Stimulated activated CD8-positive, alpha-beta memory T cell treated with anti-CD3 and anti-CD28 coated beads, Interleukin-7, amount 100 ng/mL, for 24 hours (primary cell): ENCODE results near the gene COPZ1.
"Not testable (repeated sequence)": the region's sequence is repeated elsewhere in the genome, so short reads cannot be mapped to it uniquely, and the experiment has no call there.

Experiments
- DNase-seq: peaks from one replicate; pipeline ENCODE4 v3.0.0-alpha.2; 2020; ENCODE audit warnings: low read depth

COPZ1 gene, protein sequence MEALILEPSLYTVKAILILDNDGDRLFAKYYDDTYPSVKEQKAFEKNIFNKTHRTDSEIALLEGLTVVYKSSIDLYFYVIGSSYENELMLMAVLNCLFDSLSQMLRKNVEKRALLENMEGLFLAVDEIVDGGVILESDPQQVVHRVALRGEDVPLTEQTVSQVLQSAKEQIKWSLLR

GRCh38 chr12:54324617-54325441 is at the start of gene COPZ1:
COPZ1 (plus strand) TSS chr12:54325131; CDS start chr12:54325164, 33 bp downstream.
- DNase-seq: peak; percentile 81

GRCh38 chr12:54276368-54276767 is 48.6 kb upstream of the COPZ1 start:
- DNase-seq: no peak

DNA sequence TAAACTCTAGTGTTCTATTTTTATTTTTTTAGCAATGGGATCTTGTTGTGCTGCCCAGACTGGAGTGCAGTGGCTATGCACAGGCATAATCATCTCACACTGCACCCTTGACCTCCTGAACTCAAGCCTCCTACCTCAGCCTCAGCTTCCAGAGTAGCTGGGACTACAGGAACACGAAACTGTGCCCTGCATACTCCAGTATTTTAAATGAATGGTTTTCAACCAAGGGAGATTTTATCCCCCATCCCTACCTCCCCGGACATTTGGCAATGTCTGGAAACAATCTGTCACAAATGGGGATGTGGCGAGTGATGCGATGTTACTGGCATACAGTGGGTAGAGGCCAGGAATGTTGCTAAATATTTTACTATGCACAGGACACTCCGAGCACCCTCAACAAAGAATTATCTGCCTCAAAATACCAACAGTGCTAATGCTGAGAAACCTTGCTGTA is 47.1 kb upstream of the COPZ1 start:
- DNase-seq: no peak

DNA sequence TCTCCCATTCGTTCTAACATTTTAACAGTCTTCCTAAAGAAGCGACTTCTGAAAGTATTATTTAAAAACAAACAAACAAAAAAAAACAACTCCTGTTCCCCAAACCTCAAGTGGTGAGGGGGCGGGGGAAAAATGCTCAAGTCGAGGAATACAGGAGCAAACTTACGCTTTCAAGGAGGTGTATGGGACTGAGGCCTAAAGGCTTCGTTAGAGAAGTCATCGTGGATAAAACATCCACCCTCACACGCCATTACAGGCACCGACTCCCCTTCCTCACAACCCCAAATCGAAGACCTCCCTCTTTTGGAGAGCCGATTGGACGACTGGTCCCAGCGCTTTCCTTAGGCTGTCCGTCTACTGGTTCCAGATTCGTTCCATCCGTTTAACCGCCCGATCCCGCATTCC is 45.7 kb upstream of the COPZ1 start:
- DNase-seq: no peak

DNA sequence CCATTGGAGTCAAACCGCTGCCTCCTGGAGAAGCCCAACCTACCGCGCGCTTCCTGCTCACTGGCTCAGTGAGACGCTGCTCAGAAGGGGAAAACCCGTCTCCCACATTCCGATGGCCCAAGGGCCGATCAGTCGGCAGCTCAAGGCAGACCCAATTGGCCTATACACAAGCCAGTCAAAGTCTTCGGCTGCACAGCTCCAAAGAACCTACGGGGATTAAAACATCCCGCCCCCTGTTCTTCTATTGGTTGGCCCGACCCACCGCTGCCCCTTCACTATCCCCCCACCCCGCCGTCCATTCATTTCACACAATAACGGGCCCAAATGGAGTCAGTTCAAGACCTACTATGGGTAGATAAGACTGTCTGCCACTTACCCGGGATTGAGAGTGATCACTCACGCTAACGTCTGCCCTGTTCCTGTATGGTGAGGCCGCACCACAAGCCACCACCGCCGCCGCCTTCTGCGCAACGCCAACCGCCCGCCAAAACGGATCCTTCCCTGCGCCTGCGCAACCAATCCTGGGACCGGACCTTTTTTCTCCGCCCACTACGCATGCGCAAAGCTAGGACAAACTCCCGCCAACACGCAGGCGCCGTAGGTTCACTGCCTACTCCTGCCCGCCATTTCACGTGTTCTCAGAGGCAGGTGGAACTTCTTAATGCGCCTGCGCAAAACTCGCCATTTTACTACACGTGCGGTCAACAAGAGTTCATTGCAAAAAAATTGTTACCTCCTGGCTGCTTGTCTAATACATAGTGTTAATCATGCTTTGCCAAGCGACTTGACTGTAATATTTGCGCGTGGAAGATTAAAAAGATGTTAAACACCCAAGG is 45.1 kb upstream of the COPZ1 start, which contains the start of gene CBX5:
Gene CBX5, minus strand, starts transcription at position 491 of the 836 bp plus-strand sequence. CDS start 22,472 bp downstream, outside the sequence.
- peak; percentile 98 for DNase-seq

- DNase-seq: peak; percentile 86
Measured at GRCh38 chr12:54280468-54281260, 44.3 kb upstream of the COPZ1 start, which contains the start of gene HNRNPA1. HNRNPA1 (plus strand) TSS chr12:54280726; CDS start chr12:54280808, 82 bp downstream.

GRCh38 chr12:54281261-54281638 is 43.7 kb upstream of the COPZ1 start:
- not testable (repeated sequence) for DNase-seq

GRCh38 chr12:54281694-54282093 is 43.2 kb upstream of the COPZ1 start:
- DNase-seq: not testable (repeated sequence)

- no peak for DNase-seq
Measured at GRCh38 chr12:54282949-54283593, 41.9 kb upstream of the COPZ1 start.

GRCh38 chr12:54284070-54284780 is 40.7 kb upstream of the COPZ1 start:
- not testable (repeated sequence) for DNase-seq

DNA sequence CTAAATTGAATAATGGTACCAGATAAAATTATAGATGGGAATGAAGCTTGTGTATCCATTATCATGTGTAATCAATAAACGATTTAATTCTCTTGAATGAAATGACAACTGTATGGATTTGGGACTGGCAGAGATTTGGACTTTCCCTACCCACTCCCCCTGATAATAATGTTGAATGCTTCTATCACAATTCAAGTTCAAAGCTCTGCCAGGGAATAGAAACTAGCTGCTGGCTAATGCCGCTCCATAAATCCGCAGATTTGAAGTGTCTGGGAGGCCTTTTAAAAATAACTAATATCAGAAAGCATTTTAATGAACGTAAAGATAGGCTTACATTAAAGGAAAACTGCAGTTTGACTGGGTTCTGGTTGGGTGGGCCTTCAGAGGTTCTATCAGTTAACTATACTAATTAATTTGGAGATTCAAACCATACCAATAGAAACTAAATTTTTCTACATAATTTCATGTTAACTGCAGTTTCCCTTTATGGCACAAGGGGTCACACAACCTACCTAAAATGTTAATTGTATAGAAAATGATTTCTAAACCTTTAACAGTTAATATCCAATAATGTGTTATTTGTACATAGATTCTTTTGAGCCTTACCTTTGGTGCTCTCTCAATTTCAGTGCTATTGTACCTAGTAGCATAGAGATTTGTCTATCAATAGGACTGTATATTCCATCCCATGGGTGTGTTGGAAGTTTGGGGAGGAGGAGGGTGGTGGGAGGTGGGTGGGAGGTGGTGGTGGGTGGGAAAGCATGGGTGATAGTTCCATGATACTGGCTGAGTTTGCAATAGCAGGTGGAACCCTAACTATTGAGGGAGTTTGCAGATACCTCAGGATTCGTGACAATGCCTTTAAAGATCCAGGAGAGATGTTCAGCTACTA is 39.5 kb upstream of the COPZ1 start:
- no peak for DNase-seq

GRCh38 chr12:54286042-54287030 is 38.6 kb upstream of the COPZ1 start:
- no peak for DNase-seq

- no peak for DNase-seq
Measured at GRCh38 chr12:54287261-54288157, 37.4 kb upstream of the COPZ1 start.

- no peak for DNase-seq
Measured at GRCh38 chr12:54292083-54292930, 32.6 kb upstream of the COPZ1 start.

GRCh38 chr12:54292931-54293241 is 32.0 kb upstream of the COPZ1 start:
- DNase-seq: no peak
